HUES48 (cell line): ENCODE results near the gene TMCC1.
"Not testable (repeated sequence)": the region's sequence is repeated elsewhere in the genome, so short reads cannot be mapped to it uniquely, and the experiment has no call there.

Experiments
- H3K27ac ChIP-seq: one replicate; pipeline ENCODE4 v1.7.0; 2013; ENCODE audit warnings: low read depth, low read length, inconsistent platforms
- H3K27me3 ChIP-seq: 2 replicates; pipeline ENCODE4 v1.6.1; 2013; ENCODE audit warnings: mild to moderate bottlenecking, low read length; ENCODE audit not compliant: control insufficient read depth, insufficient read depth
- H3K36me3 ChIP-seq: 2 replicates; pipeline ENCODE4 v1.6.1; 2013; ENCODE audit warnings: low read length; ENCODE audit not compliant: control insufficient read depth, insufficient read depth
- H3K4me1 ChIP-seq: 2 replicates; pipeline ENCODE4 v1.6.1; 2013; ENCODE audit warnings: mild to moderate bottlenecking, low read length; ENCODE audit not compliant: control insufficient read depth, insufficient read depth
- H3K4me3 ChIP-seq: 2 replicates; pipeline ENCODE4 v1.5.1; 2013; ENCODE audit warnings: mild to moderate bottlenecking, low read depth, low read length
- H3K9ac ChIP-seq: 2 replicates; pipeline ENCODE4 v1.6.1; 2013; ENCODE audit warnings: mild to moderate bottlenecking, low read depth, low read length, moderate library complexity
- H3K9me3 ChIP-seq: 2 replicates; pipeline ENCODE4 v1.6.1; 2013; ENCODE audit warnings: low read length; ENCODE audit not compliant: control insufficient read depth, insufficient read depth

Gene TMCC1

DNA sequence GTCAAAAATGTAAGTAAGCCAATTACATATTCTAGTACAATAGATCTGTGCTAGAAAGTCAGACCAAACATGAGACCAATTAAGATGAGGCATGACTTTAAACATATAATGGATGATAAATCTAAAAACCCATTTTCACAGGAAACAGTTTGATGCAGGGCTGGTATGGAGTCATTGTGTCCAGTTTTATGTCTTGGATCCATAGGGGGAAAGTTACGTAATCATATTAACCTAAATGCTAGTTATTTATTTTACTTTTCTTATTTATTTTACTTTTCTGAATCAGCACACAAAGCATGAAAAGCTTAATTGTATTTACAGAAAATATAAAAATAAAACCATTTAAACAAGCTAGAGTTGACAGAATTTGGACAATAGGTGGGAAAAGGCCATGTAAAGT is 26.3 kb upstream of the TMCC1 start:
- Histone ChIP-seq H3K27me3 (no peaks in the 10 kb centered on the region), H3K36me3 (no peaks in the 10 kb centered on the region), H3K9ac (no peak overlapping the region), H3K4me1 (no peaks in the 10 kb centered on the region), H3K9me3 (peaks cover 35% of the 10 kb centered on the region), H3K4me3 (no peak overlapping the region), H3K27ac (no peak overlapping the region)

DNA sequence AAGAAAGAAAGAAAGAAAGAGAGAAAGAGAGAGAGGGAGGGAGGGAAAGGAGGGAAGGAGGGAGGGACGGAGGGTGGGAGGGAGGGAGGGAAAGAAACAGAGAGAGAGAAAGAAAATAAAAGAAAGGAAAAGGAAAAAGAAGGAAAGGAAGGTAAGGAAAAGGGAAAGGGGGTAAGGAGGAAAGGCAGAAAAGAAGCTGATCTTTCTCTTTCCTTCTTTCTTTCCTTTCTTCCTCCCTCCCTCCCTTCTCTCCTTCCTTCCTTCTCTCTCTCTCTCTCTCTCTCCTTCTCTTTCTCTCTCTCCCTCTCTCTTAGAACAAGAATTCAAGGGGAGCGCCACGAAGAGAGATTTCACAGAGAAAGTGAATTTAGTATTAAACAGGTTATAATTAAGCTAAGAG is 25.8 kb upstream of the TMCC1 start:
- no peaks in the 10 kb centered on the region for H3K27me3 ChIP-seq
- H3K36me3 ChIP-seq: no peaks in the 10 kb centered on the region
- H3K4me3 ChIP-seq: no peak overlapping the region
- H3K9ac ChIP-seq: no peak overlapping the region
- no peak overlapping the region for H3K27ac ChIP-seq
- H3K4me1 ChIP-seq: no peaks in the 10 kb centered on the region
- peaks cover 35% of the 10 kb centered on the region for H3K9me3 ChIP-seq

DNA sequence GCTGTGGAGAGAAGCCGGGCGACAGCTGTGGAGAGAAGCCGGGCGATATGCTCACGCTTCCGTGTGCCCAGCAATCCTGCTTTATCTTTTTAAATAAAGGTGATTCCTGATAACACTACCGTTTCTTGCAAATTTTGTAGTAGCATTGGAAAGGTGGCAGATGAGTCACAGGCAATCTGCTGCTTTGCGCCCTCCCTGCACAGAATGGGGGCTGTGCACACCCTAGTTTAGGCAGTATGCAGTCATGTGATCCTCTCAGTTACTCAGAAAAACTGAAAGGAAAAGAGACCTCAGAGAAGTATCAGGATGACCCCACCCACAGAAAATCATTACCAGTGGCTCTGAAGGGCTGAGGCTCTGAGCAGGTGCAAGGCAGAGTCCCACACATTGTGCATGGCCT is 24.9 kb upstream of the TMCC1 start:
- H3K27ac ChIP-seq: no peak overlapping the region
- H3K9ac ChIP-seq: no peak overlapping the region
- H3K27me3 ChIP-seq: no peaks in the 10 kb centered on the region
- no peaks in the 10 kb centered on the region for H3K36me3 ChIP-seq
- H3K4me1 ChIP-seq: no peaks in the 10 kb centered on the region
- H3K4me3 ChIP-seq: no peak overlapping the region
- peaks cover 35% of the 10 kb centered on the region for H3K9me3 ChIP-seq

DNA sequence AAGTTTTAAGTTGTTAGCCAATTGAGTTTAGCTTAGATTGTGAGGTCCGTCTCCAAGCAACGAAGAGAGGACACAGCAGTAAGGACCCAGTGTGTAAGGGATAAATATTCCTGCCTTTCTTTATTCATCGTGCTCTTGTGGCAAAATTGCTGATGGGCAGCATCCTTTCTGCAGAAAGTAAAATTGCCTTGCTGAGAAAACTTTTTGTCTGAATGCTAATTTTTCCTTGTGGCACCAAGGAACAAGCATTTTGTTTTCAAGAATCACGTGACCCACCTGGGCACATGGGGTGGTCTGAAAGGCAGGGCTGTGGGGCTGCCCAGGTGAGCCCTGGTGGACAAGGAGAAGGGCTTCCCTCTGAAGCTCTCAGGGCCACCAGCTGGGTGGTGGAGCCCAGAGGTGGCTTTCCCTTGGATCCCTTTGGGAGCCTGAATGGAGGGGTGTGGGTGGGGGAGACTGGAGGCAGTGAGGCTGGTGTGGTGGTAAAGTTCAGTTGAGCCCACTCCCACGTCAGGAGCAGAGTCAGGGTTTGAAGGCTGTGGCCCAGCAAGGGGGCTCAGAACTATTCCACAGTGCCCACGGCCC is 24.0 kb upstream of the TMCC1 start:
- no peak overlapping the region for H3K9ac ChIP-seq
- H3K9me3 ChIP-seq: peaks cover 35% of the 10 kb centered on the region
- H3K4me3 ChIP-seq: no peak overlapping the region
- H3K27me3 ChIP-seq: no peaks in the 10 kb centered on the region
- no peaks in the 10 kb centered on the region for H3K4me1 ChIP-seq
- H3K36me3 ChIP-seq: no peaks in the 10 kb centered on the region
- no peak overlapping the region for H3K27ac ChIP-seq

DNA sequence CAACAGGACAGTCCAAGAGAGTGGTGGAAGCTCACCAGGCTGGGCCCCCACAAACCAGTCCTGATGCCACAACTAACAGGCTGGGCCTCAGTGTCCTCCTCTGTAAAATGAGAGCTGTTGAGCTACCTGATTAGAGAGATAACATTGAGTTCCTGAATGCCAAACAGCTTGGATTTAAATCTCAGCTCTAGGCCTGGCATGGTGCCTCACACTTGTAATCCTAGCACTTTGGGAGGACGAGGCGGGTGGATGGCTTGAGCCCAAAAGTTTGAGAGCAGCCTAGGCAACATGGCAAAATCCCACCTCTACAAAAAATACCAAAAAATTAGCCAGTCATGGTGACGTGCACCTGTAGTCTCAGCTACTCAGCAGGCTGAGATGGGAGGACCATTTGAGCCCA is 20.1 kb upstream of the TMCC1 start:
- H3K4me3 ChIP-seq: no peak overlapping the region
- no peaks in the 10 kb centered on the region for H3K36me3 ChIP-seq
- no peak overlapping the region for H3K27ac ChIP-seq
- no peak overlapping the region for H3K9ac ChIP-seq
- no peaks in the 10 kb centered on the region for H3K4me1 ChIP-seq
- H3K9me3 ChIP-seq: peaks cover 36% of the 10 kb centered on the region
- H3K27me3 ChIP-seq: no peaks in the 10 kb centered on the region

DNA sequence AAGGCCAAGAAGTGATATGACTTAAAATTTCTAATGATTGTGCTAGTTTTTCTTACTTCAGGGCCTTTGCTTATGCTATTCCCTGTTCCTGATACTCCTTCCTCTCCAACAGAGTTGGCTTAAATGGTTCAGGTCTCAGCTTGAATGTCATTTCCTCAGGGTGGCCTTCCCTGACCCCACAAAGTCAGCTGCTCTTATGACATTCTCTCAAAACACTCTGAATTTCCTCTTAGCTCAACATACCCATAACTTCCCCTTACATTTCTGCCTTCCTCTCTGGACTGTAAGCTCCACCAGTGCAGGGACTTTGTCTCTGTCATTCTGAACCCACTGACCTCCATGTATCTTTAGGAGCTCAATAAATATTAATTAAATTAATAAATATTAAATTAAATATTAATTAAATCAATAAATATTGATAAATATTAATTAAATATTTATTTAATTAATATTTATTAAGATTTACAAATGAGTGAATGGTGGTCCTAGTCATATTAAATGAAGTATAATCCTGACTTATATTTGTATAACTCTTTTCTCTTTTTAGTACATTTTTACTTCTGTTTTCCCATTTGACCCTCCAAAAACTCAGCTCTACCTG is 17.9 kb upstream of the TMCC1 start:
- Histone ChIP-seq H3K27ac (no peak overlapping the region), H3K9me3 (peaks cover 33% of the 10 kb centered on the region), H3K4me3 (no peak overlapping the region), H3K9ac (no peak overlapping the region), H3K27me3 (no peaks in the 10 kb centered on the region), H3K36me3 (no peaks in the 10 kb centered on the region), H3K4me1 (no peaks in the 10 kb centered on the region)

DNA sequence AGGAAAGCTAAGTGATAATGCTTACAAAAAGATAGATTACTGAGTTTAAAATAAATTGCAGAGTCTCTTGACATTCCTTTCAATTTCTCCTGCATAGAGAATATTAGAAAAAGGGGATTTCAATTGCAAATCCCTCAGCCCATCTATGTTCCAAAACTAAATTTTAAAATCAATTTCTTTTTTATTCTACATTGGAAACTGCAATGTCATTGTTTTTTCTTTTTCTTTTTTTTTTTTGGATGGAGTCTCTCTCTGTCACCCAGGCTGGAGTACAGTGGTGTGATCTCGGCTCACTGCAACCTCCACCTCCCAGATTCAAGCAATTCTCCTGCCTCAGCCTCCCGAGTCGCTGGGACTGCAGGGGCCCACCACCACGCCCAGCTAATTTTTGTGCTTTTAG is 15.7 kb upstream of the TMCC1 start:
- not testable (repeated sequence) for H3K36me3 ChIP-seq, H3K27ac ChIP-seq, H3K9ac ChIP-seq, H3K27me3 ChIP-seq, H3K4me3 ChIP-seq, H3K4me1 ChIP-seq
- H3K9me3 ChIP-seq: peaks cover 29% of the 10 kb centered on the region

DNA sequence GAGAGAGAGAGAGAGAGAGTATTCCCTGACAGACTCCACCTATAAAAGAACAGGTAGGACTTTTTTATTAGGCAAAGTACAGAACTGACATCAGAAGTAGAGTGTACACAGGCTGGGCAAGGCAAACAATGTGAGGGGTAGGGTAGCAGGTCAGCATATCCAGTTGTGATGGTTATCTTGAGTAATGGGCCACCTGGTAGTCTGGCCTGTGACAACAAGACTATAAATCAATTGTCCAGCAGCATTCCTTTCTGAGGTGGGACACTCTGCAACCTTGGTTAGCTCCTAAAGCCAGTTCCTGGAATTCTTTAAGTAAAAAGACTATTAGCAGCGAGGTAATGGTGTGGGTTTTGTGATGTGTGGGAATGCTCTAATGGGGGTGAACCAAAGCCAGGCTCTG is 14.9 kb upstream of the TMCC1 start:
- Histone ChIP-seq H3K9me3 (peaks cover 29% of the 10 kb centered on the region), H3K4me3 (no peak overlapping the region), H3K27ac (no peak overlapping the region), H3K27me3 (no peaks in the 10 kb centered on the region), H3K9ac (no peak overlapping the region), H3K4me1 (no peaks in the 10 kb centered on the region), H3K36me3 (no peaks in the 10 kb centered on the region)

DNA sequence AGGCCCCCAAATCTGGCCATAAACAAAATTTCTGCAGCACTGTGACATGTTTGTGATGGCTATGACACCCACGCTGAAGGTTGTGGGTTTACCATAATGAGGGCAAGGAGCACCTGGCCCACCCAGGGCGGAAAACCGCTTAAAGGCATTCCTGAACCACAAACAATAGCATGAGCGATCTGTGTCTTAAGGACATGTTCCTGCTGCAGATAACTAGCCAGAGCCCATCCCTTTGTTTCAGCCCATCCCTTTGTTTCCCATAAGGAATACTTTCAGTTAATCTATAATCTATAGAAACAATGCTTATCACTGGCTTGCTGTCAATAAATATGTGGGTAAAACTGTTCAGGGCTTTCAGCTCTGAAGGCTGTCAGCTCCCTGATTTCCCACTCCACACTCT is 7.8 kb upstream of the TMCC1 start:
- not testable (repeated sequence) for H3K9ac ChIP-seq, H3K27me3 ChIP-seq, H3K36me3 ChIP-seq, H3K4me1 ChIP-seq, H3K27ac ChIP-seq, H3K4me3 ChIP-seq
- peaks cover 12% of the 10 kb centered on the region for H3K9me3 ChIP-seq

DNA sequence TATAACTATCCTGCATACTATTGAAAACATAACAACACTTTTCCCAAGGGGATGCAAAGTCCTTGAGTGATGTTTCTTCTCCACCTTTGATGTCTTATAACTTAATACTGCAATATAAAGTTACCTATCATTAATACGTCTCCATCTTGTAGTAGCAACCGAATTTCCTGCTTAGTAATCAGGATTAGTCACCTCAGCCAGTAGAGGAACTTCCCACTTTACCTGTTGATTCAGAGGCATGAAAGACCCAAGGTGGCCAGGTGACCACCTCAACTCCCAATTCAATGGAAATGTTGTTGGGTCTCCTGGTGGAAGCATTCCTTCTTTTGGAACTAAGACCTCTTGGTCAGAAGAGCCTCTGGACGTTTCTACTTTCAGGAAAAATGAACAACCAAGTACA is 3.5 kb upstream of the TMCC1 start:
- Histone ChIP-seq H3K36me3 (no peaks in the 10 kb centered on the region), H3K9me3 (peaks cover 5% of the 10 kb centered on the region), H3K4me3 (no peak overlapping the region), H3K4me1 (peaks cover 3% of the 10 kb centered on the region; the same call in 1 of the 2 replicates), H3K9ac (no peak overlapping the region), H3K27me3 (no peaks in the 10 kb centered on the region), H3K27ac (no peak overlapping the region)

DNA sequence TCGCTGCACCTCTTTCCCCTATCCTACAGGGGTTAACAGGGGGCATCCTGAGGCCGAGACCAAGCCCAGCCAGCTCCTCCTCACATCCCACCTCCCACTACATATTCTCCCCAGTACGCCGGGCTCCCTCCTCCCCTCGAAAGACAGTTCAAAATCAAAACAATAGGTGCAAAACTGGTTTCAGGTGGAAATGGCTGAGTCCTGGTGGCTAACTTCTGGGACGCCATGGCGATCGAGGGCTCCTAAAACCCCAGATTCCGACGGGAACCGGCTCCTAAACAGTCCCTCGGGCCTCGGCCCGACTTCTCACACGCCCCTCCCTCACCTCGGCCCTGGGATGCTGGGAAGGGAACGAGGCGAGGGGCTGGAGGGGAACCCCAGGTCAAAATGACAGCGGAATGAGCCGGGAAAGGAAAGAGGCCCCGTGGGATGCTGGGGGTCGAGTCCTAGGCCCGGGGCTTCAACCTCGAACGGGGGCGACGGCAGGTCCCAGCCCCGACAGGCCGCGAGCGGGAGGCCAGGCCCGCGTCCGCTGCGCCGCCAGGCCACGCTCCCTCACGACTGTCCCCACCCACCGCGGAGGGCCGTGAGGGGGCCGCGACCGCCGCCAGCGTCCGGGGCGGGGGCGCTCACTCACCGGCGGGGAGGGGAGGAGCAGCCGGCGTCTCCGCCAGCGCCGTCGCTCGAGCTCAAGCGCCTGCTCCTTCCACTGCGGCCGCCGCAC is 492 bp downstream of the TMCC1 start:
- Histone ChIP-seq H3K9me3 (no peaks in the 10 kb centered on the region), H3K4me1 (peaks cover 19% of the 10 kb centered on the region), H3K4me3 (peak overlapping the region; percentile 96), H3K9ac (peak overlapping the region; percentile 88), H3K36me3 (peaks cover 7% of the 10 kb centered on the region; the same call in 1 of the 2 replicates), H3K27me3 (no peaks in the 10 kb centered on the region), H3K27ac (peak overlapping the region; percentile 97)
